ENCODE data around the gene CENPX. TPM values are rescaled to one million over a fixed set of nuclear protein-coding genes. Genes with fewer than 3 reads are reported as not detected.

Gene CENPX
- total and polyA plus RNA-seq, 2 of the 13 experiments (the other 11 are each of a cell fraction or from before 2014, with no cell fraction given) = 92.7 to 170 TPM

- TF ChIP-seq ARNT2 (CRISPR knock-in tag; IDR thresholded peaks at IDR 0.05; ENCODE audit: low read depth) (peak; percentile 98), KAT8 (CRISPR knock-in tag; IDR thresholded peaks at IDR 0.05) (peak; percentile 82), ZNF878 (CRISPR knock-in tag; IDR thresholded peaks at IDR 0.05) (no peak; the same call in 1 of the 2 replicates), SOX13 (IDR thresholded peaks at IDR 0.05) (no peak; the same call in 1 of the 2 replicates), SOX13 (CRISPR knock-in tag; conservative IDR thresholded peaks at IDR 0.05 in 1 of 2, IDR thresholded peaks at IDR 0.05 in 1 of 2) (peak in 1 of 2 experiments; percentile 27; a peak in 1 of 4 replicates), CCDC6 (CRISPR knock-in tag; IDR thresholded peaks at IDR 0.05) (peak; percentile 91), TFDP1 (CRISPR knock-in tag; IDR thresholded peaks at IDR 0.05; ENCODE audit: borderline replicate concordance) (peak; percentile 72; the same call in 1 of the 2 replicates), CREBL2 (CRISPR knock-in tag; IDR thresholded peaks at IDR 0.05; ENCODE audit: borderline replicate concordance) (peak; percentile 51; the same call in 1 of the 2 replicates), ZBTB3 (CRISPR knock-in tag; IDR thresholded peaks at IDR 0.05; ENCODE audit: borderline replicate concordance, low read depth) (no peak; the same call in 1 of the 2 replicates), ZNF609 (CRISPR knock-in tag; IDR thresholded peaks at IDR 0.05; ENCODE audit: borderline replicate concordance) (peak; percentile 64), ATM (IDR thresholded peaks at IDR 0.05; ENCODE audit: borderline replicate concordance) (no peak), ZNF747 (CRISPR knock-in tag; IDR thresholded peaks at IDR 0.05; ENCODE audit: borderline replicate concordance) (peak; percentile 84; the same call in 1 of the 2 replicates), PPARG (CRISPR knock-in tag; conservative IDR thresholded peaks at IDR 0.05) (peak; percentile 52; the same call in 1 of the 2 replicates), GATA4 (IDR thresholded peaks at IDR 0.05; ENCODE audit: borderline replicate concordance, low read depth) (peak; percentile 89), SP140L (CRISPR knock-in tag; IDR thresholded peaks at IDR 0.05; ENCODE audit: borderline replicate concordance) (no peak), ZNF800 (CRISPR knock-in tag; IDR thresholded peaks at IDR 0.05) (no peak), ZNF776 (CRISPR knock-in tag; IDR thresholded peaks at IDR 0.05) (peak; percentile 98), BATF2 (CRISPR knock-in tag; IDR thresholded peaks at IDR 0.05) (no peak), NFKB2 (CRISPR knock-in tag; IDR thresholded peaks at IDR 0.05; ENCODE audit: borderline replicate concordance) (peak; percentile 81; the same call in 1 of the 2 replicates)
Observed at GRCh38 chr17:82037092-82037888, 14.6 kb upstream of the CENPX start, which contains the start of gene DCXR (continued).

Measured in HepG2 (cell line).